Neural cell (in vitro differentiated cells): ENCODE measurements around the gene TFDP2. TPM values are rescaled to one million over a fixed set of nuclear protein-coding genes. Genes with fewer than 3 reads are reported as not detected.

Experiments used
- H2AFZ ChIP-seq: fragments of 200-600, 300-800 bp; sonication (generic), shearing (Covaris generic); 2 replicates; pipeline ENCODE4 v1.6.0; 2014; ENCODE audit warnings: low read depth, mild to moderate bottlenecking, antibody characterized with exemption, low read length, moderate library complexity
- H3F3A ChIP-seq: fragments of 200-600 bp; shearing (Covaris generic); 2 replicates; pipeline ENCODE4 v1.6.1; 2016; ENCODE audit warnings: mild to moderate bottlenecking, moderate library complexity, mixed read lengths, antibody characterized with exemption, low read length; ENCODE audit not compliant: insufficient read depth, poor library complexity, severe bottlenecking
- H3K27ac ChIP-seq: fragments of 200-600, 300-800 bp; sonication (generic), shearing (Covaris generic); 2 replicates; pipeline ENCODE4 v1.5.1; 2014; ENCODE audit warnings: mild to moderate bottlenecking, low read length, moderate library complexity
- H3K27me3 ChIP-seq: fragments of 300-800, 200-600 bp; sonication (generic), shearing (Covaris generic); 2 replicates; pipeline ENCODE4 v1.6.0; 2014; ENCODE audit warnings: mild to moderate bottlenecking, low read depth, low read length, moderate library complexity; ENCODE audit not compliant: insufficient read depth
- H3K36me3 ChIP-seq: fragments of 300-800, 200-600 bp; sonication (generic), shearing (Covaris generic); 2 replicates; pipeline ENCODE4 v1.5.1; 2014; ENCODE audit warnings: mild to moderate bottlenecking, antibody characterized with exemption, low read length, moderate library complexity; ENCODE audit not compliant: insufficient read depth
- H3K4me2 ChIP-seq: fragments of 300-800, 200-600 bp; sonication (generic), shearing (Covaris generic); 2 replicates; pipeline ENCODE4 v1.6.0; 2014; ENCODE audit warnings: mild to moderate bottlenecking, low read length
- H3K4me3 ChIP-seq: fragments of 300-800, 200-600 bp; sonication (generic), shearing (Covaris generic); 2 replicates; pipeline ENCODE4 v1.5.1; 2014; ENCODE audit warnings: mild to moderate bottlenecking, low read length, moderate library complexity
- H3K79me2 ChIP-seq: fragments of 200-600 bp; shearing (Covaris generic); replicated peaks from 2 replicates; pipeline ENCODE4 v1.6.0; 2014; ENCODE audit warnings: mild to moderate bottlenecking, low read length, moderate library complexity; ENCODE audit not compliant: insufficient read depth
- H3K9ac ChIP-seq: fragments of 300-800, 200-600 bp; sonication (generic), shearing (Covaris generic); 2 replicates; pipeline ENCODE4 v1.6.1; 2016; ENCODE audit warnings: mild to moderate bottlenecking, low read length, mixed read lengths
- H3K9me2 ChIP-seq: fragments of 200-600 bp; shearing (Covaris generic); 2 replicates; pipeline ENCODE4 v1.6.1; 2016; ENCODE audit warnings: mild to moderate bottlenecking, low read length, mixed read lengths; ENCODE audit not compliant: insufficient read depth
- H3K9me3 ChIP-seq: fragments of 200-600, 300-800 bp; sonication (generic), shearing (Covaris generic); 2 replicates; pipeline ENCODE4 v1.6.1; 2016; ENCODE audit warnings: mild to moderate bottlenecking, mixed run types, low read length, moderate library complexity, mixed read lengths
- H4K20me1 ChIP-seq: fragments of 200-600 bp; shearing (Covaris generic); 2 replicates; pipeline ENCODE4 v1.6.1; 2016; ENCODE audit warnings: mild to moderate bottlenecking, mixed run types; ENCODE audit not compliant: insufficient read depth
- CTCF ChIP-seq: fragments of 450-650 bp; IDR thresholded peaks from 2 replicates; pipeline ENCODE4 v1.5.1; 2014; ENCODE audit warnings: antibody characterized with exemption, mild to moderate bottlenecking, moderate library complexity; ENCODE audit not compliant: poor library complexity, severe bottlenecking
- EP300 ChIP-seq: fragments of 450-650 bp; conservative IDR thresholded peaks from 2 replicates; pipeline ENCODE4 v1.6.1; 2014; ENCODE audit warnings: antibody characterized with exemption, mild to moderate bottlenecking, moderate library complexity; ENCODE audit not compliant: poor library complexity, severe bottlenecking
- EZH2 ChIP-seq: fragments of 200-600, 300-800 bp; shearing (Covaris generic), sonication (generic); IDR thresholded peaks from 2 replicates; pipeline ENCODE4 v1.6.1; 2014; ENCODE audit warnings: antibody characterized with exemption, low read length, borderline replicate concordance, mild to moderate bottlenecking; ENCODE audit not compliant: insufficient read depth, poor library complexity, severe bottlenecking
- MXI1 ChIP-seq: fragments of 450-650 bp; conservative IDR thresholded peaks from 2 replicates; pipeline ENCODE4 v1.6.1; 2014; ENCODE audit warnings: antibody characterized with exemption, mild to moderate bottlenecking; ENCODE audit not compliant: poor library complexity, severe bottlenecking
- POLR2AphosphoS5 ChIP-seq: IDR thresholded peaks from 2 replicates; pipeline ENCODE4 v1.6.1; 2012
- RAD21 ChIP-seq: fragments of 450-650 bp; conservative IDR thresholded peaks from 2 replicates; pipeline ENCODE4 v1.6.1; 2014; ENCODE audit warnings: antibody characterized with exemption, mild to moderate bottlenecking, moderate library complexity
- REST ChIP-seq: IDR thresholded peaks from 2 replicates; pipeline ENCODE4 v1.6.1; 2012; ENCODE audit warnings: borderline replicate concordance
- SMC3 ChIP-seq: fragments of 450-650 bp; conservative IDR thresholded peaks from 2 replicates; pipeline ENCODE4 v1.6.1; 2014; ENCODE audit warnings: antibody characterized with exemption, mild to moderate bottlenecking, moderate library complexity; ENCODE audit not compliant: poor library complexity
- TAF1 ChIP-seq: IDR thresholded peaks from 2 replicates; pipeline ENCODE4 v1.6.1; 2012; ENCODE audit warnings: low read depth
- polyA plus RNA-seq: library from polyadenylated mRNA; depleted of rRNA; stranded (reverse); fragments of >200 nt; gene quantifications from 2 replicates; pipeline ENCODE4 v1.2.3, GENCODE V29; 2014

TFDP2 gene
- polyA plus RNA-seq, 1 donor from 2014 or later: 17.0 TPM

DNA sequence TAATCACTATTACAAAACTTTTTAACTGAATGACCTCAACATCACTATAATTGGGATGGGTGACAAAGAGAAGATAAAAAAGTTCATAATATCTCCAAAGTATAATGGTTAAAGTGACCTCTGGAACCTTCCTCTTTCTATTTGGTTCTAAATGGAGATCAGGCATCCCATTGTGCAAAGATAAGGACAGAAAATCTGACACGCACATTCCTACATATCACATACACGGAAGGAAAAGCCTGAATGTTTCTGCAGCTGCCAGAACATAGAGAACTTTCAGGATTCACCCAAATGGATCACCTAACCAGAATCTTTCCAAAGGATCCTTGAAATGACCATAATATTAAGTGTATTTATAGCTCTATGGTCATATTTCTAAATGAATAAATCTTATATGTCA lies 128.2 kb downstream of the TFDP2 start:
- TF ChIP-seq EZH2 (no peak), CTCF (no peak), TAF1 (no peak), RAD21 (no peak), MXI1 (no peak), EP300 (no peak), POLR2AphosphoS5 (no peak), REST (no peak), SMC3 (no peak)
- peaks cover 77% of the 10 kb centered on the region for H3K79me2 ChIP-seq
- no peaks in the 10 kb centered on the region for H3F3A ChIP-seq
- H3K27me3 ChIP-seq: no peaks in the 10 kb centered on the region
- no peaks in the 10 kb centered on the region for H3K9me2 ChIP-seq
- no peak overlapping the region for H2AFZ ChIP-seq
- H3K4me3 ChIP-seq: no peak overlapping the region
- no peaks in the 10 kb centered on the region for H4K20me1 ChIP-seq
- H3K9ac ChIP-seq: no peak overlapping the region
- no peak overlapping the region for H3K4me2 ChIP-seq
- H3K27ac ChIP-seq: no peak overlapping the region
- no peaks in the 10 kb centered on the region for H3K9me3 ChIP-seq
- H3K36me3 ChIP-seq: no peaks in the 10 kb centered on the region

DNA sequence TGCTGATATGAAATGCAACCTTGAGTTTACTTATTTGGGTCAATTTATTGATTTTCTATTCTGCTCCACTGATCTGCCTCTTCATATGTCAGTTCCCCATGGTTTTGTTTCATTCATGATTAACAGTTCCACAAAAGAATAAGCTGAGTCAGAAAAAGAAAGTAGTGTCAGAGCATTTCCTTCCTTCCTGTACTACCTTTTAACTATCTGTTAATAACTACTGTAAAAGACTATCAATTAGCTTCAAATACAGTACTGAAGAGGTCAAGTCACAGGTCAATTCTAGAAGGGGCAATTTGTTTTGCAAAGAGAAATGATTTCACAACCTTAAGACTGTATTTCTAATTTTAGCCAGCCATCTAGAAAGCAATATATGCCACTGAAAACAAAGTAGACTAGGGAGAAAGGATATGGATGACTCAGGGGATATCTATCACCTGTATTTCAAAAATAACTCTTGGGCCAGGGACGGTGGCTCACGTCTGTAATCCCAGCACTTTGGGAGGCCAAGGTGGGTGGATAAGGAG lies 129.5 kb downstream of the TFDP2 start:
- peaks cover 72% of the 10 kb centered on the region for H3K79me2 ChIP-seq

More for the DNA sequence above, 129.5 kb downstream of the TFDP2 start:
- Histone ChIP-seq H4K20me1 (no peaks in the 10 kb centered on the region), H3K9ac (no peak overlapping the region), H3K27me3 (no peaks in the 10 kb centered on the region), H3K4me3 (no peak overlapping the region), H3K4me2 (no peak overlapping the region), H3K36me3 (no peaks in the 10 kb centered on the region), H3F3A (no peaks in the 10 kb centered on the region), H3K9me3 (no peaks in the 10 kb centered on the region), H2AFZ (no peak overlapping the region), H3K9me2 (no peaks in the 10 kb centered on the region), H3K27ac (no peak overlapping the region)
- TF ChIP-seq EP300 (no peak), TAF1 (no peak), RAD21 (no peak), REST (no peak), MXI1 (no peak), SMC3 (no peak), CTCF (no peak), POLR2AphosphoS5 (no peak), EZH2 (no peak)
